ENCODE data around the gene MLN. TPM values are rescaled to one million over a fixed set of nuclear protein-coding genes. Genes with fewer than 3 reads are reported as not detected.

MLN gene
- total RNA-seq, 4 donors from 2014 or later, result not detected

DNA sequence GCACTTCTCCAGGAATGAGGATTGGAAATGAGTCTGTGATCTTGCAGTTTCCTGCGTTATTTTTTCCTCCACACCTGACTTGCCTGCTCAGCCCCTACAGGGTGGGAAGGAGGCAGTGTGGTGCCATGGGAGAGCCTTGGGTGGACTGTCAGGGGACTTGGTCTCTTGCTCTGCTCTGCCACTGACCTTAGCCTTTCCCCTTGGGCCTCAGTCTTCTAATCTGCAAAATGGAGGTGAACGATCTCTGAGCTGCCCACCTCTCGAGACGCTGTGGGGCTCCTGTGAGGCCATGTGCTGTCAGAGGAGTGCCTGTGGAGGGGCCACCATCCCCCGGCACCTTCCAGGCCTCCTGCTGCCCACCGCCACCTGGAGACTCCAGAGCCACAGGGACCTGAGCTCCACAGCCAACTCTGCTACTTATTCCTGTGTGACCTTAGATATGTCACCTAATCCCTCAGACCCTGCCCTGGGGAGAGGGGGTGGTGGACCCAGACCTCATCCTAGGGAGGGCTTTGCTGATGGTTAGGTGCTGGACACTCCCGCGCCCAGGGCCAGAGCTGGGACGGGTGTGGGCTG is 45.8 kb upstream of the MLN start:
- DNase-seq (ENCODE audit: low spot score in 2 of 2), result no peak
- intact Hi-C loops (cut with DNase I; ENCODE audit: low total_unique reads), result no loop called here
- 85 to 90% methylated on average over 7 to 8 of the region's 9 CpGs for WGBS, 2 donors
- no peak overlapping the region for H3K4me3 ChIP-seq (ENCODE audit: low read depth, poor library complexity, severe bottlenecking)
- TF ChIP-seq POLR2A (IDR thresholded peaks at IDR 0.05), result no peak
- TF ChIP-seq, protein P1, sequence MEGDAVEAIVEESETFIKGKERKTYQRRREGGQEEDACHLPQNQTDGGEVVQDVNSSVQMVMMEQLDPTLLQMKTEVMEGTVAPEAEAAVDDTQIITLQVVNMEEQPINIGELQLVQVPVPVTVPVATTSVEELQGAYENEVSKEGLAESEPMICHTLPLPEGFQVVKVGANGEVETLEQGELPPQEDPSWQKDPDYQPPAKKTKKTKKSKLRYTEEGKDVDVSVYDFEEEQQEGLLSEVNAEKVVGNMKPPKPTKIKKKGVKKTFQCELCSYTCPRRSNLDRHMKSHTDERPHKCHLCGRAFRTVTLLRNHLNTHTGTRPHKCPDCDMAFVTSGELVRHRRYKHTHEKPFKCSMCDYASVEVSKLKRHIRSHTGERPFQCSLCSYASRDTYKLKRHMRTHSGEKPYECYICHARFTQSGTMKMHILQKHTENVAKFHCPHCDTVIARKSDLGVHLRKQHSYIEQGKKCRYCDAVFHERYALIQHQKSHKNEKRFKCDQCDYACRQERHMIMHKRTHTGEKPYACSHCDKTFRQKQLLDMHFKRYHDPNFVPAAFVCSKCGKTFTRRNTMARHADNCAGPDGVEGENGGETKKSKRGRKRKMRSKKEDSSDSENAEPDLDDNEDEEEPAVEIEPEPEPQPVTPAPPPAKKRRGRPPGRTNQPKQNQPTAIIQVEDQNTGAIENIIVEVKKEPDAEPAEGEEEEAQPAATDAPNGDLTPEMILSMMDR (IDR thresholded peaks at IDR 0.05), result no peak

DNA sequence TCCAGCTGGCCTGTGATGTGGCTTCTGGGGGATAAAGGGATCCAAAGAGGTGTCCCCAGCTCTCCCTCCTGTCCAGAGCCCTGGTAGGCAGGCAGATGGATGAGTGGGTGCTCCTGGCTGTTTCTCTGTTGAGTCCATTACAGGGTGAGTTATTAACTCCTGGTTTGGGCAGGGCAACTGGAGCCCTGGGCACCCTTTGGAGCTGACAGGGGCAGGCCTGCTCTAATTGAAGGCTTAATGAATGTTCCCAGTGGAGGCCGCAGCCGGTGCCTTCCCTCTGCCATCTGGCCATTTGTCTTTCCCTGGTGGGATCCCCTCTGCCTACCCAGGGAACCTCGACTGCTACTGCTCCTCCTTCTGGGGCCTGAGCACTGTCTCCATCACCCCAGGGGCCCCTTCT is 44.7 kb upstream of the MLN start:
- 82 to 96% methylated on average over 3 of the region's 3 CpGs for WGBS, 2 donors
- intact Hi-C loops (cut with DNase I; ENCODE audit: low total_unique reads), result no loop called here
- TF ChIP-seq POLR2A (IDR thresholded peaks at IDR 0.05), result no peak
- TF ChIP-seq, protein P1 (IDR thresholded peaks at IDR 0.05), result no peak
- no peak for DNase-seq (ENCODE audit: low spot score in 2 of 2)
- H3K4me3 ChIP-seq (ENCODE audit: low read depth, poor library complexity, severe bottlenecking), result no peak overlapping the region

DNA sequence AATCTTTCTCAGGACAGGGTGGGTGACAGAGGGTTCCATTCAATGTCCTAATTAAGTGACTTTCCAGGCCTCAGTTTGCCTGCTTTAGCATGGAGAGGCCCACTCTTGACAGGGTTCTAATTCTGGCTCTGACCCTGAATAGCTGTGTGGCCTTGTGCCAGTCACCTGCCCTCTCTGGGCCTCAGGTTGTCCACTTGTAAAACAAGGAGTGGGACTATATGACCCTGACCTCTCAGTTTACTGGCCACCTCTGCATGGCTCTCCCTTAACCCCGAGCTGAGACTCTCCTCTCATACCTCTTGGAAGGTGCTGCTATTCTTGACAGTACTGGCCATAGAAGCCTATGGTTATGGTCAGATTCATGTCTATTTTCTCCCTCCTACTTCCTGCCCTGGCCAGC is 44.1 kb upstream of the MLN start:
- no peak for DNase-seq (ENCODE audit: low spot score in 2 of 2)
- no peak overlapping the region for H3K4me3 ChIP-seq (ENCODE audit: low read depth, poor library complexity, severe bottlenecking)
- 87 to 100% methylated on average over 1 of the region's 1 CpG for WGBS, 2 donors
- no peak for TF ChIP-seq POLR2A (IDR thresholded peaks at IDR 0.05)
- intact Hi-C loops (cut with DNase I; ENCODE audit: low total_unique reads), result no loop called here

DNA sequence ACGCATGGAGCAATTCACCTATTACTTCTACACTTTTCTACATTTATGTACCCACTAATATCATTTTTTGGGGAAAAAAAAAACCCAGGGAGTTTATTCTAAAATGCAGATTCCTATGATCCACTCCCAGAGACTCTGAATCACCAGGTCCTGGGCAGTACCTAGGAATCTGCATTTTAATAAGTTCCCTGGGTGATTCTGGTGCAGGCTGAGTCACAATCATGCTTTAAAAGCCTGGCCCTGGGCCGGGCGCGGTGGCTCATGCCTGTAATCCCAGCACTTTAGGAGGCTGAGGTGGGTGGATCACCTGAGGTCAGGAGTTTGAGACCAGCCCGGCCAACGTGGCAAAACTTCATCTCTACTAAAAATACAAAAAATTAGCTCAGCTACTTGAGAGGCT is 43.3 kb upstream of the MLN start:
- H3K4me3 ChIP-seq (ENCODE audit: low read depth, poor library complexity, severe bottlenecking), result no peak overlapping the region
- intact Hi-C loops (cut with DNase I; ENCODE audit: low total_unique reads), result no loop called here

DNA sequence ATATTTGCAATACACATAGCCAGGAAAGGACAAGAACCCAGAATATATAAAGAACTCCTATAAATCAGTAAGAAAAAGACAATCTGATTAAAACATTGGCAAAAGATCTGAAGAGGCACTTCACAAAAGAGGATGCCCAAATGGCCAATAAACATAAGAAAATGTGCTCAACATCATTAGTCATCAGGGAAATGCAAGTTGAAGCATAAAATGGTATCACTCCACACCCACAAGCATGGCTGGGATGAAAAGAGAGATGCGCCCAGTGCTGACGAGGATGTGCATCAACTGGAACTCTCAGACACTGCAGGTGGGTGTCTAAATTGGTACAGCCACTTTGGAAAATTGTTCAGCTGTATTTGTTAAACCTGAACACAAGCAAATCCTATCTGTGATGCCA is 42.4 kb upstream of the MLN start:
- TF ChIP-seq, protein P1 (IDR thresholded peaks at IDR 0.05), result no peak
- TF ChIP-seq POLR2A (IDR thresholded peaks at IDR 0.05), result no peak
- no peak for DNase-seq (ENCODE audit: low spot score in 2 of 2)
- WGBS, 2 donors, result 53 to 78% methylated on average over 2 of the region's 2 CpGs
- H3K4me3 ChIP-seq (ENCODE audit: low read depth, poor library complexity, severe bottlenecking), result no peak overlapping the region
- intact Hi-C loops (cut with DNase I; ENCODE audit: low total_unique reads), result no loop called here

More for the DNA sequence above, 43.3 kb upstream of the MLN start:
- WGBS, 2 donors, result 91 to 96% methylated on average over 6 of the region's 6 CpGs
- TF ChIP-seq, protein P1 (IDR thresholded peaks at IDR 0.05), result no peak
- no peak for TF ChIP-seq POLR2A (IDR thresholded peaks at IDR 0.05)
- DNase-seq (ENCODE audit: low spot score in 2 of 2), result no peak

DNA sequence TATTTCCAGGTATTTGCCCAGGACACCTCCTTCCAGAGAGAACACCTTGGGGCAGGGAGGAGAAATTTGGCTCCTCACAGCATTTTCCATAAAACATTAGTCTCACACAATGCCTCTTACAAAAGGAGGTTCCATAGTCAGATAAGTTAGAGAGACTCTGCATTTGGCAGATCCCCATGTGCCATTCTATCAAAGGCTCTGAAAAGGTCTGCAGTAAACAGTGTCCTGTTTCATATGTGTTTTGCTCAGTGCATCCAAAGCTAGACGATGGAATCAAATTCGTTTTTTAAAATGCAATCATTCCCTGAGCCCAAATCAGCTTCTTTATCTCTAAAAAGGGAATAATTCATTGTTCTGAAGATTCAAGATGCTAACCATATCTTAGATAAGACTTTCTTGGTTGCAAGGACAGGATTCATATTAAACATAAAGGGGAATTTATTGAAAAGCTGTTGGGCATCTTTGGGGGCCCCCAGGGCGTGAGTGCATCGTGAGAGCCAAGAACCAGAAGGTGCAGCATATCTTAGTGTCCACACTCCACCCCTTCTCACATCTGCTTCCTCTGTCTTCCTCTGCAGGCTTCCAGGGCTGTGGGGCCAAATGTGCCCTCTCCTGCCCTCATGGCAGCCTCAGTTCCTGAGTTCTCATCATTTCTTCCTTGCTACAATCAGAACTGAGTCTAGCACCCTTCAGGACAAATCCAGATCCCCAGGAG is 41.4 kb upstream of the MLN start:
- WGBS, 2 donors, result 71 to 77% methylated on average over 4 of the region's 4 CpGs
- H3K4me3 ChIP-seq (ENCODE audit: low read depth, poor library complexity, severe bottlenecking), result no peak overlapping the region
- DNase-seq (ENCODE audit: low spot score in 2 of 2), result no peak

More for the DNA sequence above, 41.4 kb upstream of the MLN start:
- intact Hi-C loops (cut with DNase I; ENCODE audit: low total_unique reads), result no loop called here
- TF ChIP-seq, protein P1 (IDR thresholded peaks at IDR 0.05), result no peak
- no peak for TF ChIP-seq POLR2A (IDR thresholded peaks at IDR 0.05)
